ENCODE data around the gene PLXDC2.

Gene PLXDC2

DNA sequence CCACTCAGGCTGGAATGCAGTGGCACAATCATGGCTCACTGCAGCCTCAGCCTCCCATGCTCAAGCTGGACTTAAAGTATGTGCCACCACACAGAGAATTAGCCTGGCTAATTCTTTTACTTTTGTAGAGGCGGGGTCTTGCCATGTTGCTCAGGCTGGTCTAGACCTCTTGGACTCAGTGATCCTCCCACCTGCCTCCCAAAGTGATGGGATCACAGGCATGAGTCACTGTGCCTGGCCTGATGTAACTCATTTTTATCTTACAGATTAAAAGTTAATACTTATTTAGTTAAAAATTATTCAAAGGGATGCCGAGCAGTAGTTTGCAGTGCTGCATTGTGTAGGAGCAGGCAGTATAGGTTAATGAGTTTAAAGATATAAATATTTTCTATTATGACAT is 12.6 kb upstream of the PLXDC2 start:
- no peak for TF ChIP-seq NFRKB (IDR thresholded peaks at IDR 0.05)
- no peak for TF ChIP-seq FOXK2 (IDR thresholded peaks at IDR 0.05)
- no peak for TF ChIP-seq HDGF (IDR thresholded peaks at IDR 0.05; ENCODE audit: borderline replicate concordance)
- TF ChIP-seq BHLHE40 (IDR thresholded peaks at IDR 0.05; ENCODE audit: borderline replicate concordance) = no peak
- no peak for TF ChIP-seq TARDBP (IDR thresholded peaks at IDR 0.05)
- POLR2A ChIA-PET = no interaction called here
- no peak for DNase-seq (ENCODE audit: extremely low spot score)
- CTCF ChIA-PET = no interaction called here

DNA sequence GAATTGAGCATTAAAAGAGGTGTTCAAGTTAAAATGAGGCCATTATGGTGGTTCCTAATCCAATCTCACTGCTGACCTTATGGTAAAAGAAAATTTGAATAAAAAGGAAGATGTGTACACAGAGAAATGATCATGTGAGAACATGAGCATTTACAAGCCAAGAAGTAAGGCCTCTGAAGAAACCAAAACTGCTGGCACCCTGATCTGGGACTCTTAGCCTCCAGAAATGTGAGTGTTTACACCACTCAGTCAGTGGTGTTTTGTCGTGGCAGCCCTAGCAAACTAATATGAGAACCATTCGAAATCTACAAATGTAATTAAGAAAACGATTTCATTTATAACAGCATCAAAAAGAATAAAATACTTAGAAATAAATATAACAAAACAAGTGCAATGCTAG is 6.8 kb upstream of the PLXDC2 start:
- TF ChIP-seq ZNF384 (IDR thresholded peaks at IDR 0.05) = no peak
- TF ChIP-seq FOXK2 (IDR thresholded peaks at IDR 0.05) = no peak
- ChIA-PET CTCF (no interaction called here), POLR2A (no interaction called here)
- DNase-seq (ENCODE audit: extremely low spot score) = no peak

DNA sequence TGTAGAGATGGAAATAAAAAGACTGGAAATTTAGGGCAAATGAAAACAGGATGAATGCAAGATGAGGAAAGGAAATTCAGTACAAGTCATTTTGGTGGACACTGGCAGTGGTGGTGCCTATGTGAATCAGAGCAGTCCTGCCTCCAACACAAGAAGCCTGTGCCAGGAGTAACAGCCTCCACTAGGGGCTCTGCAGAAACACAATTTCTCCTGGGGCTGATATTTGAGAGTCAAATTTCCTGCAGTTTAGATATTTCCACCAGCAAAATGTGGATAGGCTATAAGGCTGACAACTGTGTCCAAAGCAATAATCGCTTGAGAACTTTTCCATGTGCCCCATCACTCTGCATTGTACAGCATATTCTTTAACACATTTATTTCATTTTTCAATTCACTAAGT is 4.7 kb upstream of the PLXDC2 start:
- CTCF ChIA-PET = no interaction called here
- TF ChIP-seq CTBP1 (IDR thresholded peaks at IDR 0.05; ENCODE audit: borderline replicate concordance) (no peak), HDGF (IDR thresholded peaks at IDR 0.05; ENCODE audit: borderline replicate concordance) (no peak), LEF1 (IDR thresholded peaks at IDR 0.05; ENCODE audit: borderline replicate concordance) (no peak), FOXK2 (IDR thresholded peaks at IDR 0.05) (no peak), TARDBP (IDR thresholded peaks at IDR 0.05) (no peak), NFRKB (IDR thresholded peaks at IDR 0.05) (no peak), FOXA1 (IDR thresholded peaks at IDR 0.05) (no peak), SUZ12 (IDR thresholded peaks at IDR 0.05) (no peak), FOXM1 (IDR thresholded peaks at IDR 0.05; ENCODE audit: borderline replicate concordance) (no peak), SP1 (IDR thresholded peaks at IDR 0.05) (no peak), L3MBTL2 (conservative IDR thresholded peaks at IDR 0.05) (no peak), BHLHE40 (IDR thresholded peaks at IDR 0.05; ENCODE audit: borderline replicate concordance) (no peak), ARNT (IDR thresholded peaks at IDR 0.05) (no peak), ELF4 (IDR thresholded peaks at IDR 0.05) (no peak), ZNF384 (IDR thresholded peaks at IDR 0.05) (no peak)
- TF ChIP-seq, protein P1, sequence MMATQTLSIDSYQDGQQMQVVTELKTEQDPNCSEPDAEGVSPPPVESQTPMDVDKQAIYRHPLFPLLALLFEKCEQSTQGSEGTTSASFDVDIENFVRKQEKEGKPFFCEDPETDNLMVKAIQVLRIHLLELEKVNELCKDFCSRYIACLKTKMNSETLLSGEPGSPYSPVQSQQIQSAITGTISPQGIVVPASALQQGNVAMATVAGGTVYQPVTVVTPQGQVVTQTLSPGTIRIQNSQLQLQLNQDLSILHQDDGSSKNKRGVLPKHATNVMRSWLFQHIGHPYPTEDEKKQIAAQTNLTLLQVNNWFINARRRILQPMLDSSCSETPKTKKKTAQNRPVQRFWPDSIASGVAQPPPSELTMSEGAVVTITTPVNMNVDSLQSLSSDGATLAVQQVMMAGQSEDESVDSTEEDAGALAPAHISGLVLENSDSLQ (IDR thresholded peaks at IDR 0.05) = no peak
- POLR2A ChIA-PET = no interaction called here
- peak; percentile 39 for DNase-seq (ENCODE audit: extremely low spot score)

- POLR2A ChIA-PET = no interaction called here
- CTCF ChIA-PET = no interaction called here
- TF ChIP-seq, protein P1 (IDR thresholded peaks at IDR 0.05) = no peak
- TF ChIP-seq HDGF (IDR thresholded peaks at IDR 0.05; ENCODE audit: borderline replicate concordance) (no peak), FOXA1 (IDR thresholded peaks at IDR 0.05) (no peak), FOXK2 (IDR thresholded peaks at IDR 0.05) (no peak), L3MBTL2 (conservative IDR thresholded peaks at IDR 0.05) (no peak), FOXM1 (IDR thresholded peaks at IDR 0.05; ENCODE audit: borderline replicate concordance) (no peak), ELF4 (IDR thresholded peaks at IDR 0.05) (no peak), ARNT (IDR thresholded peaks at IDR 0.05) (no peak), BHLHE40 (IDR thresholded peaks at IDR 0.05; ENCODE audit: borderline replicate concordance) (no peak), ZNF384 (IDR thresholded peaks at IDR 0.05) (no peak), SP1 (IDR thresholded peaks at IDR 0.05) (no peak), TARDBP (IDR thresholded peaks at IDR 0.05) (no peak), CTBP1 (IDR thresholded peaks at IDR 0.05; ENCODE audit: borderline replicate concordance) (no peak), LEF1 (IDR thresholded peaks at IDR 0.05; ENCODE audit: borderline replicate concordance) (no peak), NFRKB (IDR thresholded peaks at IDR 0.05) (no peak)
- DNase-seq (ENCODE audit: extremely low spot score) = no peak
Observed at GRCh38 chr10:19812976-19813375, 3.3 kb upstream of the PLXDC2 start.

DNA sequence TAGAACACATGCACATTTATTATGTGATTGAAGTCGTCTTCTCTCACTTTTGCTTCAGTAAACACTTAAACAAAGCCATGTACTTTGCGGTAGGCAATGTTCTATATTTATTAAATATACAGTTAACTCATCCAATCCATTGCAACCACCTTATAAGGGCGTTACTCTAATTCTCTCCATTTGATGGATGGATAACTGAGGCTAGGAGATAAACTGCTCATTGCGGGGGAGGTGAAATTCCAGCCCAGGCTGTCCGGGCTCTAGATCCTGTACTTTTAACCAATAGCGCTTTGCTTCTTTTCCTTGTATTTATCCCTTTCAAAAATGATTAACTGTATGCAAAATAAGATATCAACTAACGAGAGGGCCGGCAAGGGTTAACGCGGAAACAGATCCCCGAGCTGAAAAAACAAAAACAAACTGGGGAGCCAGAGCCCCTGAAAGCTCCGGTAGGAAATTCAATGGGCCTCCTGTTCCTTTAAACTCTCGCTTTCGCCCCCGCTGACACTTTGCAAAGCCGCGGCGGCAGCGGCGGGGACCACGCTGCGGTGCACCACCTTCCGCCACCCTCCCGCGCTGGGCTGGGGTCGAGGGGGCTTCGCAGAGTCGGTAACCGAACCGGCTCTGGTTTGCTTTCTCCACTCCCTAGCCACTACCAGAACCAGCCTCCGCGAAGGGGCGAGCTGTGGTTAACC is 1.0 kb upstream of the PLXDC2 start:
- ChIA-PET POLR2A (interaction anchor here (1.4 kb wide), 2 partner anchors 20 to 151 kb away, joined by 3 to 6 read pairs; no protein-coding TSS in a partner anchor), CTCF (interaction anchor here (1.0 kb wide), 1 partner anchor 1125 kb away, joined by 3 read pairs; no protein-coding TSS in a partner anchor)
- TF ChIP-seq FOXM1 (IDR thresholded peaks at IDR 0.05; ENCODE audit: borderline replicate concordance) = 0 out of 2 replicates have a peak, but pooled peaks have one; percentile 4
- no peak for TF ChIP-seq TARDBP (IDR thresholded peaks at IDR 0.05)
- peak; percentile 82 for TF ChIP-seq L3MBTL2 (conservative IDR thresholded peaks at IDR 0.05)
- peak; percentile 37 for DNase-seq (ENCODE audit: extremely low spot score)

DNA sequence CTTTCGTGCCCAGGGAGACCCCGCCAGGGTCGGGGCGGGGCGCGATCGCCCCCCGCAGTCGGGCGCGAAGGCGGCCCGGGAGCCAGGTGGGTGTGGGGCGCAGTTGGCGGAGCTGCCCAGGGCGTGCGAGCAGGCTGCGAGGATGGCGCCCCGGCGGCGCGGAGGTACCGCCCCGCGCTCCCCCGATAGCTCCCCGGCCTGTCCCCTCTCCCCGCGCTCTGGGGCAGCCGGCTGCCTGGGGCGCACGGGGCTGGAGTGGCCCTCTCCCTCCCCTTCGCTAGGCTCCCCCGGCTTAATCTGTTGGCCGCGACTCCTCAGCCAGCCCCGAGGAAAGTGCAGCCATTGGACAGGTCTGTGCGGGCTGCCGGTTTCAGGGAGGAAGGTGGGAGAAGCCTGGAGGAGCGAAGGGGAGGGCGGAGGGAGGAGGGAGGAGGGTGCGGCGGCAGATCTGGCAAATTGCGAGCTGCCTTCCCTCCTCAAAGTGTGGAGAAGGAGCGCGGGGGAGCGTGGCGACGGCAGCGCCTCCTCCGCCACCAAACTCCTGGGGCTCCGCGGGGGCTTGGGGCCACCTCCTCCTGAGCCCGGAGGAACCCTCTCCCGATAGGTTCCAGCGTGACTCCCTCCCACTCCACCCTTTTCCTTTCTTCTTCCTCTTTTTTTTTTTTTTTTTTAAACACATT is 361 bp upstream of the PLXDC2 start:
- peak; percentile 57 for DNase-seq (ENCODE audit: extremely low spot score)
- ChIA-PET CTCF (no interaction called here), POLR2A (interaction anchor here (1.4 kb wide), 2 partner anchors 19 to 150 kb away, joined by 3 to 6 read pairs; no protein-coding TSS in a partner anchor)
- TF ChIP-seq LEF1 (IDR thresholded peaks at IDR 0.05; ENCODE audit: borderline replicate concordance) (no peak), ZNF384 (IDR thresholded peaks at IDR 0.05) (peak; percentile 91)

DNA sequence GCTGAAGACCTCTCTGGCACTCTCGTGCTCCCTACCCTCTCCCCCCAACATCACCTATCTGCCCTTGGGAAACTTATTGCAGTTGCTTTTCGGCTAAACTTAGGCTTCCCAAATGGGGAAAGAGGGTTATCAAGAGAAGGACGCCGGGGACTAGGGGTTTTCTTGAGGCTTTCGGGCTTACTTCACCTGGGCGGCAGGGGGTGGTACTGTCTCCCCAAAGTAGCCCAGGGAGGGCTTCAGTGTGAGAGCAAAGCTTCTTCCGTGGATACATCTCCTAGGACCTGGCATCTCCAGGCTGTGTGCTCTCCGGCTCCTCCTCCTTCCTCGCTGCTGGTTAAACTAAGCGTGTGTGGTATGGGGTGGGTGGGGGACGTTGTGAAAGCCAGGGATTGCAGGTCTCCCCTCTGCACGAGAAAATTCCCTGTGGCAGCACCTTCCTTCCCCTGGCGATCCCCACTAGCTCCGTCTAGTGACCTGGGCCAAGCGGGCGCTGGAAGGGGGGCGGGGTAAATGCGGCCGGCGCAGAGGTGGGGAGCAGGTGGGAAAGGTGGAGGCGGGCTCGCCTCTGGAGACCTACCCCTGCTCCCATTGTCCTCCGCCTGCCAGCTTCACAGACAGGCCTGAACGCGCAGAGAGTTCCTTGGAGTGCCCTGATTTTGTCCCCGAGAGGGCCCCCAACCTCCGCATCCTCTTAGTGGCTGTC is 1.1 kb downstream of the PLXDC2 start:
- no peak for TF ChIP-seq LEF1 (IDR thresholded peaks at IDR 0.05; ENCODE audit: borderline replicate concordance)
- no peak for TF ChIP-seq ARNT (IDR thresholded peaks at IDR 0.05)
- TF ChIP-seq, protein P1 (IDR thresholded peaks at IDR 0.05) = no peak
- TF ChIP-seq ELF4 (IDR thresholded peaks at IDR 0.05) = no peak
- TF ChIP-seq L3MBTL2 (conservative IDR thresholded peaks at IDR 0.05) = no peak
- no peak for TF ChIP-seq FOXM1 (IDR thresholded peaks at IDR 0.05; ENCODE audit: borderline replicate concordance)
- TF ChIP-seq SUZ12 (IDR thresholded peaks at IDR 0.05) = no peak
- no peak for TF ChIP-seq HDGF (IDR thresholded peaks at IDR 0.05; ENCODE audit: borderline replicate concordance)
- TF ChIP-seq TARDBP (IDR thresholded peaks at IDR 0.05) = no peak
- no peak for TF ChIP-seq BHLHE40 (IDR thresholded peaks at IDR 0.05; ENCODE audit: borderline replicate concordance)
- TF ChIP-seq SP1 (IDR thresholded peaks at IDR 0.05) = no peak
- TF ChIP-seq CTBP1 (IDR thresholded peaks at IDR 0.05; ENCODE audit: borderline replicate concordance) = no peak
- TF ChIP-seq FOXA1 (IDR thresholded peaks at IDR 0.05) = no peak
- no peak for TF ChIP-seq FOXK2 (IDR thresholded peaks at IDR 0.05)
- TF ChIP-seq ZNF384 (IDR thresholded peaks at IDR 0.05) = no peak
- TF ChIP-seq NFRKB (IDR thresholded peaks at IDR 0.05) = no peak
- CTCF ChIA-PET = interaction anchor here (0.6 kb wide), 1 partner anchor 18 kb away, joined by 3 read pairs; no protein-coding TSS in a partner anchor
- POLR2A ChIA-PET = interaction anchor here (0.8 to 1.4 kb wide), 2 partner anchors 10 to 675 kb away, joined by 3 to 4 read pairs; no protein-coding TSS in a partner anchor
- peak; percentile 15 for DNase-seq (ENCODE audit: extremely low spot score)
